Measurements from ENCODE around the gene COL4A3.
"Not testable (repeated sequence)": the region's sequence is repeated elsewhere in the genome, so short reads cannot be mapped to it uniquely, and the experiment has no call there.

Gene COL4A3

DNA sequence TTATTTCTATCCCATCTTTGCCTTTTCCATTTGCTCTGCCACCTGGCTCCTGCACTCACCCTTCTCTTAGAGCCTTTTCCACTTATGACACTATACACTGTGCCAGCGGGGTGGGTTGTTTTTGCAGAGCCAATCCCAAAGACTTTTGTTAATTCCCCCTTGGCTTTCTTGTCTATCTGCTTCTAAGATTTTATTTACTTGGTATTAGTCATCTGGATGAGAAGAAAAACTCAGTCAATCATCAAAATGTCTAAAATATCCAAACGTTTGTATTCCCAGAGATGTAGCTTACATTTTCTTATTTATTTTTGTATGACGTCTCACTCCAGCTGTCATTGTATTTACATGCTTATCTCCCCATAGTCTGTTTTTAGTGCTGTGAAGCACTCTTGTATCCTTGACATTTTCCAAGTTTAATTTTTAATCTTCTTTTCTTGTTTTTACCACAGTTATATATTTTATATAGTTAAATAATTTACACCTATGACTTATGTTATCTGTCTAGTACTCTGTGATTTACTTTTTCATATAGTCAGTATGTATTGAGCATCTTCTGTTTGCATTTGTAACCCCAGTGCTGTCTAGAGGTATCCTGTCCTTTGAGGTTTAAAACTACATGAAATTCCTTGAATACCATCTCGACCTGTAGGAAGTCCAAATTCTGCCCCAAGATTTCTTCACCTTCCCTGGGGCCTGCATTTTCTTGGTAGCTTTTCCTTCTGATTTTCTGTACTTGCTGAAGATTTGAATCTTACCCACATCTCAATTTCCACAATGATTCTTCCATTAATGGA is 55.1 kb downstream of the COL4A3 start:
- no peak overlapping the region for H3K4me2 ChIP-seq
- H3K4me1 ChIP-seq, result no peaks in the 10 kb centered on the region
- no peak overlapping the region for H3K27ac ChIP-seq
- H3K9ac ChIP-seq, result no peak overlapping the region
- no peak overlapping the region for H3K4me3 ChIP-seq
- no peaks in the 10 kb centered on the region for H4K20me1 ChIP-seq
- no peak for TF ChIP-seq Cebpa-rat (IDR thresholded peaks at IDR 0.05)
- no peaks in the 10 kb centered on the region for H3K36me3 ChIP-seq
- peaks cover 0 to 9% (median 5%) of the 10 kb centered on the region in 11 experiments; a peak in 10 of 22 replicates for H3K9me3 ChIP-seq (replicated peaks in 1 of 11)
- H3K27me3 ChIP-seq, result no peaks in the 10 kb centered on the region

DNA sequence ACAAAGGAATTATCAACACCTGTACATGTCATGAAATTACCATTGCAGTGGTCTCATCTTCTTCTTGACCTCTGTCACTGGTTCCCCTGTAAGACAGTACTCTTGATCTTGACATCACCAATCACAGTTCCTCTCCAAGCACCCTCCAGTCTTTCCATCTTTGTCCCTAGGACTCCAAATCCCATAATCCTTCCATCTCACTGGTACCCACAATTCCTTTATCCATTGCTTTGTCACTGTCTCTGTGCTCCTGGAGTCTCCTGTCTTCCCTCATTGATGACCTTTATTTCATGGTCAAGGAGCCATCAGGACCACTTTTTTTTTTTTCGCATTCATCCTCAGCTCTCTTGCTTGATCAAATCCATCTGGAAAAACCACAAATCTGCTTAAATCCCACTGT is 56.7 kb downstream of the COL4A3 start:
- Histone ChIP-seq H3K4me3 (no peak overlapping the region), H4K20me1 (no peaks in the 10 kb centered on the region), H3K27ac (no peak overlapping the region), H3K4me1 (no peaks in the 10 kb centered on the region), H3K27me3 (no peaks in the 10 kb centered on the region), H3K9me3 (replicated peaks in 1 of 11) (peaks cover 0 to 9% (median 5%) of the 10 kb centered on the region in 11 experiments; a peak in 10 of 22 replicates), H3K4me2 (no peak overlapping the region), H3K36me3 (no peaks in the 10 kb centered on the region), H3K9ac (no peak overlapping the region)
- TF ChIP-seq Cebpa-rat (IDR thresholded peaks at IDR 0.05), result no peak

DNA sequence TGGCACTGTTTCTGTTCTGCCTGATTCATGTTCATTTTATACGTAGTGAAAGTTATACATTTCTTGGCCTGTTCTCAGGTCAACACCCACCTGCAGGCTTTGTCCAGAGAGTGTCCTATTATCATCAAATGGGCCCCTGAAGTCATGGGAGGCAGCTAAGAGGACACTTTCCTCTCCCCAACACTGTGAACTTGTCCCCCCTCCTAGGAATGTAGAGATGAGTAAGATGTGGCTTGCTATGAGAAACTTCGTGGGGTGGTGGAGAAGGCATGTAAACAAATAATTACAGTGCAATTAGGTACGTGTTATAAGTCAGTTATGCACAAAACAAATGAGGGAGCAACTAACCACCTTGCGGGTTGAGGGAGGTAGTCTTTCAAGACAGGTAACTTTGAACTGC is 57.9 kb downstream of the COL4A3 start:
- H3K27ac ChIP-seq, result no peak overlapping the region
- no peak overlapping the region for H3K4me3 ChIP-seq
- H4K20me1 ChIP-seq, result no peaks in the 10 kb centered on the region
- TF ChIP-seq Cebpa-rat (IDR thresholded peaks at IDR 0.05), result no peak
- no peak overlapping the region for H3K4me2 ChIP-seq
- peaks cover 0 to 2% (median 0%) of the 10 kb centered on the region in 11 experiments; a peak in 7 of 22 replicates for H3K9me3 ChIP-seq (replicated peaks in 1 of 11)
- H3K4me1 ChIP-seq, result no peaks in the 10 kb centered on the region
- no peaks in the 10 kb centered on the region for H3K36me3 ChIP-seq
- H3K27me3 ChIP-seq, result no peaks in the 10 kb centered on the region
- no peak overlapping the region for H3K9ac ChIP-seq

DNA sequence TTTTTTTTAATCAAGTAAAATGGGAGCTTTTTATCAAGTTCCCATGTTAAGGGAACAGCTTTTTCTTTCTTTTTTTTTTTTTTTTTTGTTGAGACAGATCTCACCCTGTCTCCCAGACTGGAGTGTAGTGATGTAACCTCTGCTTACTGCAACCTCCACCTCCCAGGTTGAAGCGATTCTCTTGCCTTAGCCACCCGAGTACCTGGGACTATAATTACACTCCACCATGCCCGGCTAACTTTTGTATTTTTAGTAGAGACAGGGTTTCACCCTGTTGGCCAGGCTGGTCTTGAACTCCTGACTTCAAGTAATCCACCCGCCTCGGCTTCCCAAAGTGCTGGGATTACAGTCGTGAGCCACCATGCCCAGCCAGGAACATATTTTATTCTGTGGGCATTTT is 61.2 kb downstream of the COL4A3 start:
- not testable (repeated sequence) for H3K9ac ChIP-seq; H3K27me3 ChIP-seq; H3K27ac ChIP-seq; H3K4me1 ChIP-seq; H3K4me2 ChIP-seq; H3K4me3 ChIP-seq; H4K20me1 ChIP-seq; H3K9me3 ChIP-seq (replicated peaks in 1 of 11); H3K36me3 ChIP-seq

DNA sequence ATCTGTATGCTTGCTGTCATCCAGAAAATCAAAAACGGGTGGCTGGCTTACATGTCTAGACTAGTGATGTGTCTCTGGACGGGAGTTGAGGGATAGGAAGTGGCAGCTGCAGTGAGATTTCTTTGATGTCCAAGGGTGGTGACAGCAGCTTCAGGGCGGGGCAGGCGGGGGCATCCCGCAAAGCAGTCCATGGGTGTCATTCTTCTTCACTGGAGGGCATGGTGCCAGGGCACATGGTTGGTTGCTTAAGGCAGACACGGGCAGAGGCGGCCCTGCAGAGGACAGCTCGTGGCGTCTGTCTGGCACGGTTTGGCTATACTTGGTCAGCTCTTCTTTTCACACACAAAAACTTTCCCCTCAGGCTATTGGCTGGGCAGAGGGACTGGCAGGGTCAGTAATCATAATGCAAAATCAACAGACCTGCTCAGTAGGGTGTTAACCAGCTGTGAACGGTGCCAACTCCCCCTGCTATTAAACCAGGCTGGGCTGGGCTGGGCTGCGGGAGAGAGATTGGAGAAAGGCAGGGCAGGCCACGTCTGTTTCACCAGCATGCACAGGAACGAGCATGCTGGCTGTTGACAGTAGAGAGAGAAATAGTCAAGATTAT is 63.7 kb downstream of the COL4A3 start:
- no peak overlapping the region for H3K4me2 ChIP-seq
- no peaks in the 10 kb centered on the region for H4K20me1 ChIP-seq
- no peaks in the 10 kb centered on the region for H3K36me3 ChIP-seq
- no peaks in the 10 kb centered on the region for H3K27me3 ChIP-seq
- H3K9me3 ChIP-seq (replicated peaks in 1 of 11), result 0 out of 22 replicates have a peak, but pooled peaks cover 0 to 6% (median 0%) of the 10 kb centered on the region in 11 experiments
- TF ChIP-seq Cebpa-rat (IDR thresholded peaks at IDR 0.05), result no peak
- no peak overlapping the region for H3K4me3 ChIP-seq
- no peak overlapping the region for H3K27ac ChIP-seq
- no peak overlapping the region for H3K9ac ChIP-seq
- H3K4me1 ChIP-seq, result no peaks in the 10 kb centered on the region

DNA sequence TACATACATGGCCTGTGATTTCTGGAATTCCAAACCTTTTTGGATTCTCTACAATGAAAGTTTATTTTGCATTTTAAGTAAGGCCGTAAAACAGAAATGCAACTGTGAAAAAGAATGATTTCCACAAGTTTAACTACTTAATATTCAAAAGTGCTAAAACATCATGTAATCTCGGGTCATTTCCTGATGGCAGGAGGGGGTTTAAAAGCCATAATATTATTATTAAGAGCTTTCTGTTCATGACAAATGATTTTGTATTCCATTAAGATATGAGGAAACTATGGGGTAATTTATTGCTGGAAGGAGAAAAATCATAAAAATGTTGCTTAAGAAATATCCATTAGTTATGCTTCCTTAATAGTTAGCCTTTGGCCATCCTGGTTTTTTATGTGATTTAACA is 65.7 kb downstream of the COL4A3 start:
- Histone ChIP-seq H3K4me3 (no peak overlapping the region), H3K27ac (no peak overlapping the region), H3K9ac (no peak overlapping the region), H3K27me3 (no peaks in the 10 kb centered on the region), H3K4me1 (no peaks in the 10 kb centered on the region), H3K36me3 (no peaks in the 10 kb centered on the region), H4K20me1 (no peaks in the 10 kb centered on the region), H3K4me2 (no peak overlapping the region), H3K9me3 (replicated peaks in 1 of 11) (0 out of 22 replicates have a peak, but pooled peaks cover 0 to 6% (median 0%) of the 10 kb centered on the region in 11 experiments)
- TF ChIP-seq Cebpa-rat (IDR thresholded peaks at IDR 0.05), result no peak

DNA sequence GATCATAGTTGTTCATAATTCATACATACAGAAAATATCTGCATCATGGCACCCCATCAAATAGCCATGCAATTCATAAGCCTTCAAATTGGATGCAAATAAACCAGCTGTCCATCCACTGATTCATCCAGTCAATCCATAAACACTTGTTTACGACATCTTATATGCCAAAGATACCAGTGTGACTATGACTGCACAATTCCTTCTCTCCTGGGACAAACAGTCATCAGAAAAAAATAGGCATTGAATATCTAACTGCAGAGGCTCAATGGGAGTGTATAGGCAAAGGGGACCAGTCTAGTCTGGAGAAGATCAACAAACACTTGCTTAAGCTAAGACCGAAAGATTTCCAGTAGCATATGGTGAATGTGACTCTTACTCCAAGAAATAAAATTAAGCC is 70.0 kb downstream of the COL4A3 start:
- Histone ChIP-seq H4K20me1 (no peaks in the 10 kb centered on the region), H3K36me3 (no peaks in the 10 kb centered on the region), H3K4me3 (no peak overlapping the region), H3K27ac (no peak overlapping the region), H3K9me3 (replicated peaks in 1 of 11) (0 out of 22 replicates have a peak, but pooled peaks cover 0 to 6% (median 0%) of the 10 kb centered on the region in 11 experiments), H3K4me1 (no peaks in the 10 kb centered on the region), H3K4me2 (no peak overlapping the region), H3K27me3 (no peaks in the 10 kb centered on the region), H3K9ac (no peak overlapping the region)
- no peak for TF ChIP-seq Cebpa-rat (IDR thresholded peaks at IDR 0.05)

DNA sequence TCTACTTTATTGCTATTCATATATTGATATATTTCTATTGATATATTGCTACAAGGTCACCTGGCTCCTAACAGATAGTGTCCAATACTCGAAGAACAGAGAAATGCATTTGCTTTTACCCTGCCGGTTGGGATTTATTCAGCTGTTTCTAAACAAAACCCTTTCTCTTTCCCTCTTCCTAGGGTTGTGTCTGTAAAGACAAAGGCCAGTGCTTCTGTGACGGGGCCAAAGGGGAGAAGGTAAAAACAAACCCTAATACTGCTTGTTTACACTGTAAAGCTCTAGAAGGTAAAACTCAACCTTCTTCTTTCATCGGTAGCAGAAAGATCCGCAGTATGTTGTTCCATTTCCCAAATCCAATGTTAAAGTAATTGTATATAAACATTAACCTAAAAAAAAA is 73.4 kb downstream of the COL4A3 start:
- no peaks in the 10 kb centered on the region for H4K20me1 ChIP-seq
- H3K36me3 ChIP-seq, result no peaks in the 10 kb centered on the region
- H3K4me3 ChIP-seq, result no peak overlapping the region
- no peaks in the 10 kb centered on the region for H3K4me1 ChIP-seq
- no peaks in the 10 kb centered on the region for H3K27me3 ChIP-seq
- H3K9ac ChIP-seq, result no peak overlapping the region
- no peaks in the 10 kb centered on the region for H3K9me3 ChIP-seq (replicated peaks in 1 of 11)
- H3K4me2 ChIP-seq, result no peak overlapping the region
- H3K27ac ChIP-seq, result no peak overlapping the region
- no peak for TF ChIP-seq Cebpa-rat (IDR thresholded peaks at IDR 0.05)

DNA sequence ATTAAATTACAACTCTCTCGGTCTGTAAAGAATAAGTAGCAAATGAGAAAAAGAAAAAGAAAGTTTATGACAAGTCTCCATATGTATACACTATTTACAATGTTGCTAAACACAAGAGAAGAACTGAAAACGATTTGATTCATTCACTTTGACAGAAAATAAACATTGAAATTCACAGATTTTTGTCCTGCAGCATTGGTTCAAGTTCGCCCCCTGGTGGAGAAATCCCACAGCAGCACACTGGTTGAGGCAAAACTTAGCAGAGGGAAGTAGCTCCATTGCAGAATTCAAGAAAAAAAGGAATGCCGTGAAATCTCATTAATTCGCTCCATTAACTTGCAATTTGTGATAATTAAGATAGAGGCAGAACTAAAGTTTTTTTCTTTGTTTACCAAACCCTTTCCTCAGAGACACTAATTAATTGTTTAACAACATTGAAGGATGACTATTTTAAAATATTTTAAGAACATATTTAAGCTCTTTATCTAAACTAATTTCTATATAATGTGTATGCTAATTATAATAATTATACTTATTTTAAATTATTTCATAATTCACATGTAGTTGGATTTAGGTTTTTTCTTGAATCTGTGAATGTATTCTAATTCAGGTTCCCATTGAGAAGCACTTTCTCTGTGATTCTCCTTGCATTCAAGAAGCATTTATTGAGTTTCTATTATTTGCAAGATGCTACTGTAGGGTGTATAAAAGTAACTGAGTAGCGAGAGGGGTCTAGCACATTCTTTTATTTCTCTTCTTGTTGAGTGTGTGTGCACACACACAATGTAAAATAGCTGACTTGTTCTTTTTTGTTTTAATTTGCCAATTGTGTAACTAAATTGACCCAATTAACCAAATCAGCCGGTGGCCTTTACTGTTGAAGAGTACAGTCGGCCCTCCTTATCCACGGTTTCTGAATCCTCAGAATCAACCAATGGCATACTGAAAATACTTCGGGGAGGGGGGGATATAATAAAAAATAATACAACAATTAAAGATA is 74.1 kb downstream of the COL4A3 start:
- H3K9ac ChIP-seq, result no peak overlapping the region
- no peaks in the 10 kb centered on the region for H3K27me3 ChIP-seq
- H3K27ac ChIP-seq, result no peak overlapping the region
- H3K4me1 ChIP-seq, result no peaks in the 10 kb centered on the region
- no peaks in the 10 kb centered on the region for H3K9me3 ChIP-seq (replicated peaks in 1 of 11)
- H3K36me3 ChIP-seq, result no peaks in the 10 kb centered on the region
- no peak for TF ChIP-seq Cebpa-rat (IDR thresholded peaks at IDR 0.05)
- H4K20me1 ChIP-seq, result no peaks in the 10 kb centered on the region
- H3K4me3 ChIP-seq, result no peak overlapping the region
- H3K4me2 ChIP-seq, result no peak overlapping the region
